ENCODE data around the gene LITAF.
"Not testable (repeated sequence)": the region's sequence is repeated elsewhere in the genome, so short reads cannot be mapped to it uniquely, and the experiment has no call there.

LITAF gene

GRCh38 chr16:11620243-11621003 is 33.7 kb upstream of the LITAF start:
- peak; percentile 24 to 34 for ATAC-seq

- peak; percentile 39 to 69 for ATAC-seq
These were observed 32.7 kb upstream of the LITAF start for GRCh38 chr16:11619327-11619851.

GRCh38 chr16:11618107-11618717 is 31.5 kb upstream of the LITAF start:
- no peak for ATAC-seq

- ATAC-seq = no peak
These were observed 29.2 kb upstream of the LITAF start for GRCh38 chr16:11615748-11616447.

- ATAC-seq = no peak
These were observed 28.0 kb upstream of the LITAF start for GRCh38 chr16:11614587-11615175.

GRCh38 chr16:11613381-11614303 is 26.9 kb upstream of the LITAF start:
- ATAC-seq = peak; percentile 13 to 66

- ATAC-seq = no peak
These were observed 25.9 kb upstream of the LITAF start for GRCh38 chr16:11612665-11613025.

GRCh38 chr16:11611871-11612664 is 25.3 kb upstream of the LITAF start:
- ATAC-seq = peak in 1 of 2 donors; percentile 25

- no peak for ATAC-seq
These were observed 23.9 kb upstream of the LITAF start for GRCh38 chr16:11610580-11610979.

- no peak for ATAC-seq
These were observed 23.4 kb upstream of the LITAF start for GRCh38 chr16:11610121-11610505.

GRCh38 chr16:11609474-11610120 is 22.9 kb upstream of the LITAF start:
- no peak for ATAC-seq

- no peak for ATAC-seq
These were observed 19.2 kb upstream of the LITAF start for GRCh38 chr16:11605891-11606290.

GRCh38 chr16:11605564-11605886 is 18.8 kb upstream of the LITAF start:
- ATAC-seq = no peak

- no peak for ATAC-seq
These were observed 18.3 kb upstream of the LITAF start for GRCh38 chr16:11604783-11605563.

- ATAC-seq = not testable (repeated sequence)
These were observed 17.6 kb upstream of the LITAF start for GRCh38 chr16:11604296-11604695.

GRCh38 chr16:11603331-11603750 is 16.6 kb upstream of the LITAF start:
- ATAC-seq = no peak

- no peak for ATAC-seq
These were observed 15.6 kb upstream of the LITAF start for GRCh38 chr16:11602321-11602720.

- no peak for ATAC-seq
These were observed 15.2 kb upstream of the LITAF start for GRCh38 chr16:11601911-11602310.

GRCh38 chr16:11601425-11601824 is 14.7 kb upstream of the LITAF start:
- ATAC-seq = no peak

- ATAC-seq = no peak
These were observed 12.9 kb upstream of the LITAF start for GRCh38 chr16:11599579-11599978.

Measured in activated CD4-positive, CD25-positive, alpha-beta regulatory T cell treated with anti-CD3 and anti-CD28 coated beads, Interleukin-2, amount 50 U/mL, for 24 hours (primary cell).